NCI-H774 (cell line): ENCODE data around the gene ANHX.

Experiments
- DNase-seq: peaks from one replicate; lab custom pipeline; 2025; lab: John Stamatoyannopoulos, UW

The ANHX gene

GRCh38 chr12:133203344-133204263 is 32.1 kb downstream of the ANHX start:
- no peak for DNase-seq

- no peak for DNase-seq
These were observed 33.0 kb downstream of the ANHX start for GRCh38 chr12:133202493-133203343.

DNA sequence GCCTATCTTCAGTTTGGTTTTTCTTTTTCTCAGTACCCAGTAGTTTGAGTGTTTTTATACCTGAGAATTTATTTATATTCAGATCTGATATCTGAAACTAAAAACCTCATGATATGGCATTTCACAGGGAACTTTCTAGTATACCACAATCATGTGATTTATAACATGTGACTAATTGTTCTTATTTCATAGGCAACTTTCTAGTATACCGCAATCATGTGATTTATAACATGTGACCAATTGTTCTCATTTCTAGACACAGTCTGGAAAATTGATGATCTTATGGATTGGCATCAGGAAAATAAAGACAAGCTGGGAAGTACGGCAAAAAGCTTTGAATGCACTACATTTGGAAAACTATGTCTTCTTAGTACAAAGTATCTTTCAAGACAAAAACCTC is 33.8 kb downstream of the ANHX start:
- DNase-seq: no peak

DNA sequence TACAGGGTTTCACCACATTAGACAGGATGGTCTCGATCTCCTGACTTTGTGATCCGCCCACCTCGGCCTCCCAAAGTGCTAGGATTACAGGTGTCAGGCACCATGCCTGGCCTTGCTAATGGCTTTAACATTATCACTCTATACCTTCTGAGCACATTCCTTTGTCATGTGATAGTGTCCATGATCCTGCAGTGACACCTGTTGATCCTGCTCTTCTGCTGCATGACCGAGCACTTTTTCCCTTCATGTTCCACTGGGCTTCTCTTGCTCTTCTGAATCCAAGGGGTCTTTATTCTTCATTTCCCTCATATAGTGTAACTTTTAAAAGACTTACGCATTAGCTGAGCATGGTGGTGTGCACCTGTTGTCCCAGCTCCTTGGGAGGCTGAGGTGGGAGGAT is 42.8 kb downstream of the ANHX start:
- no peak for DNase-seq

- no peak for DNase-seq
These were observed 45.5 kb downstream of the ANHX start for GRCh38 chr12:133190176-133190575.

DNA sequence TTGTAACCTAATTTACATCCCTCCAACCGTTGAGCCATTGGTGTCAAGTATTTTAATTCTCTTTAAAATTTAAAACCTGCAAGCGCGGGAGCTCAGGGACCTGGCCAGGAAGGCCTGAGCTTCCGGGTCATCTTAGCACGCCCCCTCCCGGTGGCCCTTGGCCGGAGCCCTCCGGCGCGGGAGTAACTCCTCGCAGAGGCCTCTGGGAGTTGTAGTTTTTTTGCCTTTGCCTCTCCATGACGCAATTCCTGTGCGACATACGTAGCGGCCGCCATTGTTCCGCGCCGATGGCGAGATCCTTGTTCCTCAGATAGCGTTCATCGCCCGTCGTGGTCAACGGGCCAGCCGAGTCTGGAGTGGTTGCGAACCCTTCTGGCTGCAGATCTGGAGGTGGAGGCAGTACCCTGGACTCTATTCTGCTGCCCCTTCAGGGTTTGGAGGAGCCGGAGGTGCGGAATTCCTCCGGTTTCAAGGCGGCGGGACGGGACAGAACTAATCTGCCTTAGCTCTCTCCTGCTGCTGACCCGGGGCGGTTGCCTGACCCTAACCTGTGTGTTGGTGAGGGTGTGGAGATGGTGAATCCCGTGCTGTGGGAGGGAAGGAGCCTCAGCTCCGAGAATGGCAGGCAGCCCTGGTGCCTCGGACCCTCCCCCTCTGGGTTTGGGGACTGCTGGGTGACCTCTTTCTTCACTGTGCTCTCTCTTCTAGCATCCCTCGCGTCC is 54.3 kb downstream of the ANHX start, which contains the start of gene ZNF268:
Gene ZNF268 (plus strand): TSS at position 258 of the 722 bp plus-strand sequence. CDS start 503 bp downstream, outside the sequence.
- peak; percentile 92 for DNase-seq

GRCh38 chr12:133180669-133181068 is 55.0 kb downstream of the ANHX start:
- DNase-seq: no peak

GRCh38 chr12:133174901-133175300 is 60.8 kb downstream of the ANHX start:
- no peak for DNase-seq

GRCh38 chr12:133172491-133172890 is 63.2 kb downstream of the ANHX start:
- no peak for DNase-seq
